SK-N-SH (cell line): ENCODE data around the gene LRRC1.

Source experiments
- POLR2AphosphoS5 ChIP-seq: IDR thresholded peaks from 2 replicates; pipeline ENCODE4 v1.6.1; 2012; ENCODE audit warnings: low read depth, low read length
- RFX5 ChIP-seq: IDR thresholded peaks from 2 replicates; pipeline ENCODE4 v1.6.1; 2012; ENCODE audit warnings: mild to moderate bottlenecking, improper control_type of control experiment, low read length
- TF ChIP-seq, protein P1 (sequence below): fragments of 200-600 bp; sonication (generic); IDR thresholded peaks from 2 replicates; pipeline ENCODE4 v1.6.1; 2017; ENCODE audit warnings: antibody characterized with exemption, mild to moderate bottlenecking, moderate library complexity

DNA sequence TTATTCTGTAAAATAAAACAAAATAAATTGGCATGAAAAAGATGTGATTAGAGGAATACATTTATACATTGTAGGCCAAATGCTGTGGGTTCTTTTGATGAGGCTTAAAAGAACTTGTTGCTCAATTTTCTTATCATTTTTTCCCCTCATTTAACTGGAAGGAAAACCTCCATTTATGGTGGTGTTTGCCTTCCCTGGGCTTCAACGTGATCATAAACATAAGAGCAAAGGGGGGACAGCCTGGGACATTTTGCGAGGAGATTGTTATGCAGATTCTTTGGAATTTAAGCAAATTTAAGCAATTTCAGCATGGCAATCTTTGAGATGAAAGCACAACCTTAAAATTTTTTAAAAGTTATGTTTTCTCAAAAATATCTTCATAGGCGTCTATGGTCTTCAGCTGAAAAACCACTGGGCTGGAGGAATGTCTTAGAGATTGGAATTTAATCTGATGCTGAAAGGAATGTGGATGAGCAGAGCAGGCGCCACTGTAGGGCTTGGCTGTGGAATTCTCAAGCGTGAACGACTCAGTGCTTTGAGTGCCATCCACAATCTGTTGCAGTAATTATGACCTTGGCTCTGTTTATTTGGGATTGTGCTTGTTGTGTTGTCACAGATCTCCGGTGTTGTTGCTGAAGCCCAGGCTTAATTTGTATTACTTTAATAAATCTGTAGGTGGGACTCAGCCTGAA is 167.0 kb downstream of the LRRC1 start:
- TF ChIP-seq, protein P1, sequence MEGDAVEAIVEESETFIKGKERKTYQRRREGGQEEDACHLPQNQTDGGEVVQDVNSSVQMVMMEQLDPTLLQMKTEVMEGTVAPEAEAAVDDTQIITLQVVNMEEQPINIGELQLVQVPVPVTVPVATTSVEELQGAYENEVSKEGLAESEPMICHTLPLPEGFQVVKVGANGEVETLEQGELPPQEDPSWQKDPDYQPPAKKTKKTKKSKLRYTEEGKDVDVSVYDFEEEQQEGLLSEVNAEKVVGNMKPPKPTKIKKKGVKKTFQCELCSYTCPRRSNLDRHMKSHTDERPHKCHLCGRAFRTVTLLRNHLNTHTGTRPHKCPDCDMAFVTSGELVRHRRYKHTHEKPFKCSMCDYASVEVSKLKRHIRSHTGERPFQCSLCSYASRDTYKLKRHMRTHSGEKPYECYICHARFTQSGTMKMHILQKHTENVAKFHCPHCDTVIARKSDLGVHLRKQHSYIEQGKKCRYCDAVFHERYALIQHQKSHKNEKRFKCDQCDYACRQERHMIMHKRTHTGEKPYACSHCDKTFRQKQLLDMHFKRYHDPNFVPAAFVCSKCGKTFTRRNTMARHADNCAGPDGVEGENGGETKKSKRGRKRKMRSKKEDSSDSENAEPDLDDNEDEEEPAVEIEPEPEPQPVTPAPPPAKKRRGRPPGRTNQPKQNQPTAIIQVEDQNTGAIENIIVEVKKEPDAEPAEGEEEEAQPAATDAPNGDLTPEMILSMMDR = no peak
- TF ChIP-seq POLR2AphosphoS5 (no peak), RFX5 (no peak)
